PC-9 (cell line): ENCODE results near the gene EPS15.

Source experiments
- CTCF ChIP-seq: fragments of 200-600 bp; sonication (generic); conservative IDR thresholded peaks from 2 replicates; pipeline ENCODE4 v1.6.1; 2017; ENCODE audit warnings: mixed run types, antibody characterized with exemption, mild to moderate bottlenecking, moderate library complexity
- EZH2 ChIP-seq: fragments of 200-600 bp; sonication (generic); IDR thresholded peaks from 2 replicates; pipeline ENCODE4 v1.8.0; 2017; ENCODE audit warnings: antibody characterized with exemption, low read depth

- TF ChIP-seq EZH2, result no peak
- TF ChIP-seq CTCF, result no peak
Observed at GRCh38 chr1:51328926-51329325, 190.1 kb downstream of the EPS15 start.
